Psoas muscle (tissue), 8 donors: ENCODE measurements around the gene SMCO2. TPM values are rescaled to one million over a fixed set of nuclear protein-coding genes. Genes with fewer than 3 reads are reported as not detected.
"Not testable (repeated sequence)": the region's sequence is repeated elsewhere in the genome, so short reads cannot be mapped to it uniquely, and the experiment has no call there.

ENCODE experiments used
- ATAC-seq, 4 donors: fragments of 200-7000 bp; cut with Tn5 transposase; one replicate each; pipeline ENCODE4 v1.9.1; 2020; ENCODE audit warnings: moderate library complexity in 3 of 4, mild to moderate bottlenecking in 2 of 4
- DNase-seq, 2 donors: peaks; one replicate each; pipeline ENCODE4 v3.0.0-alpha.2; 2020
- H3K27ac ChIP-seq: fragments of 200-600 bp; one replicate; pipeline ENCODE4 v1.8.0; 2022
- H3K27me3 ChIP-seq, 3 donors: fragments of 200-600 bp in 1 of 3; one replicate each; pipeline versions ENCODE4 v1.6.1 to v1.8.0; 2013 to 2022; ENCODE audit warnings: low read length in 2 of 3, mild to moderate bottlenecking in 2 of 3, moderate library complexity in 1 of 3; ENCODE audit not compliant: insufficient read depth in 3 of 3
- H3K36me3 ChIP-seq, 2 donors: fragments of 200-600 bp in 1 of 2; one replicate each; pipeline versions ENCODE4 v1.6.1 to v1.8.0; 2013 to 2022; ENCODE audit warnings: low read depth in 1 of 2, mild to moderate bottlenecking in 1 of 2, moderate library complexity in 1 of 2; ENCODE audit not compliant: insufficient read depth in 1 of 2
- H3K4me1 ChIP-seq: fragments of 200-600 bp; one replicate; pipeline ENCODE4 v1.8.0; 2022
- H3K4me3 ChIP-seq: fragments of 200-600 bp; one replicate; pipeline ENCODE4 v1.8.0; 2022; ENCODE audit warnings: mild to moderate bottlenecking
- H3K9me3 ChIP-seq: fragments of 200-600 bp; one replicate; pipeline ENCODE4 v1.8.0; 2022
- CTCF ChIP-seq: fragments of 200-600 bp; IDR thresholded peaks from one replicate; pipeline ENCODE4 v1.8.0; 2022; ENCODE audit warnings: antibody characterized with exemption
- WGBS, 3 donors: extraction: QIAGEN DNeasy Blood & Tissue Kit; methylation state at CpG; one replicate each; pipeline versions ENCODE4 v1.1.6 to v1.1.7; 2013; 5-methylcytosine and 5-hydroxymethylcytosine counted together
- intact Hi-C, 2 donors: fragments of 100-400 bp; cut with DNase I; formaldehyde crosslinking; loops; one replicate each; pipeline versions ENCODE4 v1.11.0 to v1.14.2; 2022
- polyA plus RNA-seq, 3 donors: library from polyadenylated mRNA; stranded (reverse); fragments of 200-250 nt; gene quantifications; one replicate each; pipeline ENCODE4 v1.2.3, GENCODE V29; 2013
- total RNA-seq, 4 donors: library from RNA; stranded (reverse); fragmentation: NEBNext Ultra II Directional in 2 of 4; extraction: Animal tissue kit (Norgen Biotek cat#: 25700) in 2 of 4; gene quantifications; one replicate each; pipeline versions ENCODE4 v1.2.1 to v1.2.4, GENCODE V29; 2021 to 2023
- donor health status: healthy with polysubstance abuse.
- donor health status: DM: no; HTN: no; CAD: no; lungs with moderate emphysema.
- donor health status: Bipolar disorder and iron deficiency.
- donor health status: healthy.
- donor health status: DM: yes; HTN: yes; CAD: no.
- donor health status: DM: no; HTN: no; CAD: no.
- donor health status: DM: no; HTN: no; CAD: no.
- donor health status: DM: yes; HTN: yes; CAD: no.

The SMCO2 gene
- total and polyA plus RNA-seq, 7 donors: not detected

- H3K9me3 ChIP-seq: no peaks in the 10 kb centered on the region
- H3K4me3 ChIP-seq: no peak overlapping the region
- H3K36me3 ChIP-seq: no peaks in the 10 kb centered on the region
- no peak for ATAC-seq
- H3K27me3 ChIP-seq: no peaks in the 10 kb centered on the region
- peaks cover 65% of the 10 kb centered on the region for H3K4me1 ChIP-seq
- no peak for TF ChIP-seq CTCF
- 35 to 46% (median 42%) methylated on average over 5 of the region's 5 CpGs for WGBS, 3 donors
- intact Hi-C loops: no loop called here
- DNase-seq: no peak
- H3K27ac ChIP-seq: peak overlapping the region; percentile 15
Measured at GRCh38 chr12:27542628-27543027, 96.1 kb downstream of the SMCO2 start.

GRCh38 chr12:27544858-27545257 lies 98.3 kb downstream of the SMCO2 start:
- peak overlapping the region; percentile 58 for H3K27ac ChIP-seq
- H3K9me3 ChIP-seq, H3K27me3 ChIP-seq, intact Hi-C loops, DNase-seq, H3K36me3 ChIP-seq, ATAC-seq, H3K4me3 ChIP-seq: not testable (repeated sequence)
- 86 to 96% (median 95%) methylated on average over 1 of the region's 1 CpG for WGBS, 3 donors
- peaks cover 63% of the 10 kb centered on the region for H3K4me1 ChIP-seq

- Histone ChIP-seq H3K4me1 (peaks cover 68% of the 10 kb centered on the region), H3K9me3 (no peaks in the 10 kb centered on the region), H3K27me3 (no peaks in the 10 kb centered on the region), H3K36me3 (no peaks in the 10 kb centered on the region), H3K27ac (peak overlapping the region; percentile 58), H3K4me3 (peak overlapping the region; percentile 30)
- intact Hi-C loops: no loop called here
- no peak for TF ChIP-seq CTCF
- DNase-seq: no peak
- ATAC-seq: peak; percentile 73 to 83 (median 78)
- 30 to 42% (median 36%) methylated on average over 9 of the region's 9 CpGs for WGBS, 3 donors
Measured at GRCh38 chr12:27545665-27546064, 99.1 kb downstream of the SMCO2 start.

GRCh38 chr12:27547592-27547991 lies 101.1 kb downstream of the SMCO2 start:
- intact Hi-C loops: no loop called here
- no peaks in the 10 kb centered on the region for H3K9me3 ChIP-seq
- ATAC-seq: no peak
- 89 to 94% (median 94%) methylated on average over 5 of the region's 5 CpGs for WGBS, 3 donors
- no peak for DNase-seq
- no peak overlapping the region for H3K4me3 ChIP-seq
- peaks cover 70% of the 10 kb centered on the region for H3K4me1 ChIP-seq
- H3K27me3 ChIP-seq: no peaks in the 10 kb centered on the region
- no peak for TF ChIP-seq CTCF
- H3K27ac ChIP-seq: no peak overlapping the region
- H3K36me3 ChIP-seq: no peaks in the 10 kb centered on the region

- intact Hi-C loops: no loop called here
- Histone ChIP-seq H3K27ac (peak overlapping the region; percentile 76), H3K36me3 (no peaks in the 10 kb centered on the region), H3K27me3 (no peaks in the 10 kb centered on the region), H3K4me3 (no peak overlapping the region), H3K9me3 (no peaks in the 10 kb centered on the region), H3K4me1 (peaks cover 71% of the 10 kb centered on the region)
- DNase-seq (no peak), ATAC-seq (no peak)
- no peak for TF ChIP-seq CTCF
- 61 to 82% (median 70%) methylated on average over 8 of the region's 8 CpGs for WGBS, 3 donors
Measured at GRCh38 chr12:27548301-27549199, 102.0 kb downstream of the SMCO2 start.
